HepG2 (cell line): ENCODE measurements around the gene SND1. TPM values are rescaled to one million over a fixed set of nuclear protein-coding genes. Genes with fewer than 3 reads are reported as not detected.
A peak's percentile ranks its signal among the peaks of the same experiment; 100 is the strongest.

Experiments
- ATAC-seq: fragments of 200-7000 bp; cut with Tn5 transposase; 3 replicates; pipeline ENCODE4 v1.9.1; 2020; ENCODE audit warnings: mild to moderate bottlenecking, moderate library complexity
- BruUV-seq: library from RNA; stranded (reverse); fragments of 400-500 nt; replicated peaks from 2 replicates; lab custom pipeline; 2021; lab: Mats Ljungman, UMichigan
- CTCF ChIA-PET: fragments of 300-600 bp; formaldehyde crosslinking; extraction: SDS; loops from one replicate; lab custom pipeline; 2021; ENCODE audit warnings: low total read pairs, inconsistent platforms, low intra/inter-chr PET ratio; lab: Yijun Ruan, JAX
- POLR2A ChIA-PET: fragments of 350-600 bp; sonication (Branson Sonifier 250); formaldehyde crosslinking; loops from one replicate; lab custom pipeline; 2020; ENCODE audit warnings: antibody characterized with exemption, inconsistent platforms; lab: Yijun Ruan, JAX
- DNase-seq: peaks from one replicate; pipeline ENCODE4 v3.0.0-alpha.2; 2015; ENCODE audit warnings: low spot score
- FAIRE-seq: peaks from 3 replicates; lab custom pipeline; 2011; peaks lifted over from hg19 to GRCh38; lab: Jason Lieb, UNC
- H2AFZ ChIP-seq: one replicate; pipeline ENCODE4 v1.6.1; 2011; ENCODE audit warnings: low read length, inconsistent platforms
- H3K27ac ChIP-seq: fragments of 300-600 bp; 3 replicates; pipeline ENCODE4 v1.8.0; 2011; ENCODE audit warnings: mixed run types, mild to moderate bottlenecking, mixed read lengths, low read length, inconsistent platforms; ENCODE audit not compliant: insufficient read depth; ENCODE audit errors: extremely low read length
- H3K27me3 ChIP-seq, 2 experiments: fragments of 200-600 bp in 1 of 2; 2 replicates in 1 of 2; 3 replicates in 1 of 2; pipeline versions ENCODE4 v1.6.0 to v1.8.0; 2011; ENCODE audit warnings: low read length in 2 of 2, mild to moderate bottlenecking in 2 of 2, moderate library complexity in 2 of 2, inconsistent platforms in 1 of 2; ENCODE audit not compliant: insufficient read depth in 2 of 2, control insufficient read depth in 1 of 2
- H3K36me3 ChIP-seq, 2 experiments: fragments of 200-600 bp in 1 of 2; replicated peaks in 1 of 2; 2 replicates in 1 of 2; 3 replicates in 1 of 2; pipeline versions ENCODE4 v1.5.1 to v1.8.0; 2011; ENCODE audit warnings: low read length in 2 of 2, inconsistent platforms in 1 of 2; ENCODE audit not compliant: insufficient read depth in 2 of 2, control insufficient read depth in 1 of 2
- H3K4me1 ChIP-seq: 2 replicates; pipeline ENCODE4 v1.5.1; 2012; ENCODE audit warnings: low read length, inconsistent platforms; ENCODE audit not compliant: insufficient read depth
- H3K4me2 ChIP-seq: 2 replicates; pipeline ENCODE4 v1.6.0; 2011; ENCODE audit warnings: low read depth, low read length, inconsistent platforms
- H3K4me3 ChIP-seq, 3 experiments: fragments of 200-600 bp in 1 of 3; sonication (generic), shearing (Covaris generic) in 1 of 3; replicated peaks in 1 of 3; 2 replicates each; pipeline ENCODE4 v1.5.1; 2011 to 2016; ENCODE audit warnings: low read length in 3 of 3, inconsistent platforms in 2 of 3, low read depth in 2 of 3, mild to moderate bottlenecking in 2 of 3, control low read depth in 1 of 3, mixed read lengths in 1 of 3; ENCODE audit not compliant: insufficient read depth in 1 of 3
- H3K79me2 ChIP-seq: one replicate; pipeline ENCODE4 v1.6.1; 2011; ENCODE audit warnings: low read length, inconsistent platforms; ENCODE audit not compliant: insufficient read depth
- H3K9ac ChIP-seq: 2 replicates; pipeline ENCODE4 v1.6.0; 2011; ENCODE audit warnings: mild to moderate bottlenecking, low read depth, low read length, inconsistent platforms; ENCODE audit not compliant: insufficient read depth
- H3K9me3 ChIP-seq: 2 replicates; pipeline ENCODE4 v1.5.1; 2012; ENCODE audit warnings: mild to moderate bottlenecking, low read length
- H4K20me1 ChIP-seq: 2 replicates; pipeline ENCODE4 v1.6.0; 2011; ENCODE audit warnings: inconsistent platforms, mild to moderate bottlenecking, low read length, moderate library complexity; ENCODE audit not compliant: insufficient read depth
- FOSL1 ChIP-seq: sonication (generic); formaldehyde crosslinking; IDR thresholded peaks from 2 replicates; pipeline ENCODE4 v1.9.0; 2021; ENCODE audit warnings: missing genetic modification reagents, borderline replicate concordance
- GLMP ChIP-seq: sonication (generic); formaldehyde crosslinking; IDR thresholded peaks from 2 replicates; pipeline ENCODE4 v1.9.0; 2021; ENCODE audit warnings: missing genetic modification reagents, mild to moderate bottlenecking, borderline replicate concordance
- HNRNPLL ChIP-seq: fragments of 200-400 bp; formaldehyde crosslinking; IDR thresholded peaks from 2 replicates; pipeline ENCODE4 v1.6.1; 2017; ENCODE audit warnings: mild to moderate bottlenecking, low read depth, low read length; ENCODE audit not compliant: poor library complexity, severe bottlenecking
- HOXD1 ChIP-seq: sonication (generic); formaldehyde crosslinking; IDR thresholded peaks from 2 replicates; pipeline ENCODE4 v1.5.0; 2020; ENCODE audit warnings: missing genetic modification reagents
- PHF21A ChIP-seq: sonication (generic); formaldehyde crosslinking; IDR thresholded peaks from 2 replicates; pipeline ENCODE4 v1.5.0; 2020; ENCODE audit warnings: mild to moderate bottlenecking, missing genetic modification reagents
- RBM22 ChIP-seq: fragments of 200-400 bp; formaldehyde crosslinking; optimal IDR thresholded peaks from 2 replicates; pipeline ENCODE3; 2017; ENCODE audit warnings: mild to moderate bottlenecking, low read length, moderate library complexity
- TEF ChIP-seq: sonication (generic); formaldehyde crosslinking; IDR thresholded peaks from 2 replicates; pipeline ENCODE4 v1.5.0; 2020; ENCODE audit warnings: missing genetic modification reagents
- ZNF205 ChIP-seq: IDR thresholded peaks from 2 replicates; pipeline ENCODE4 v1.6.1; 2018; ENCODE audit warnings: missing biosample characterization, missing genetic modification reagents
- ZNF878 ChIP-seq: sonication (generic); formaldehyde crosslinking; IDR thresholded peaks from 2 replicates; pipeline ENCODE4 v1.8.1; 2023; ENCODE audit warnings: mild to moderate bottlenecking, missing genetic modification reagents, moderate library complexity
- WGBS: methylation state at CpG from one replicate; pipeline ENCODE4 v1.1.6; 2017; ENCODE audit warnings: low lambda C conversion rate; 5-methylcytosine and 5-hydroxymethylcytosine counted together
- in situ Hi-C: cut with HindIII; loops from 2 replicates; pipeline ENCODE4 v1.10.0; 2017; ENCODE audit warnings: low pct_unique_long_range_greater_than_20kb; ENCODE audit not compliant: extremely low pct_ligation_motif_present
- intact Hi-C: fragments of 100-400 bp; cut with micrococcal nuclease; formaldehyde crosslinking; loops from one replicate; pipeline ENCODE4 v1.10.0; 2022; ENCODE audit not compliant: unreplicated experiment
- polyA plus RNA-seq, 8 experiments: library from polyadenylated mRNA; depleted of rRNA in 3 of 8; stranded (reverse) in 7 of 8; unstranded in 1 of 8; fragments of >200 nt; fragmentation: Illumina TruSeq in 4 of 8; extraction: Trizol in 4 of 8; gene quantifications; 2 replicates each; pipeline versions ENCODE4 v1.2.1 to v1.2.3, GENCODE V29; 2011 to 2016; ENCODE audit warnings: low read depth in 4 of 8, missing spikeins in 1 of 8, mixed read lengths in 1 of 8; ENCODE audit not compliant: insufficient read depth in 1 of 8
- total RNA-seq, 5 experiments: library from RNA; depleted of rRNA; stranded (reverse); fragments of >200 nt; fragmentation: Illumina TruSeq; extraction: Trizol; gene quantifications; 2 replicates each; pipeline ENCODE4 v1.2.3, GENCODE V29; 2016; ENCODE audit warnings: low read depth in 1 of 5

Gene SND1
- total and polyA plus RNA-seq, 2 of the 13 experiments (the other 11 are each of a cell fraction or from before 2014, with no cell fraction given), result 110 to 182 TPM

- no peak for FAIRE-seq
- Histone ChIP-seq H2AFZ (no peak overlapping the region), H3K27me3 (no peaks in the 10 kb centered on the region), H3K36me3 (peaks cover 16 to 72% of the 10 kb centered on the region in 2 experiments), H3K4me3 (no peak overlapping the region), H3K27ac (no peak overlapping the region), H4K20me1 (peaks cover 5% of the 10 kb centered on the region; the same call in 1 of the 2 replicates), H3K9me3 (no peaks in the 10 kb centered on the region), H3K4me1 (peaks cover 24% of the 10 kb centered on the region), H3K4me2 (no peak overlapping the region), H3K79me2 (peaks cover 10% of the 10 kb centered on the region), H3K9ac (no peak overlapping the region)
- intact Hi-C loops, result no loop called here
- 97% methylated on average over 7 of the region's 7 CpGs for WGBS
- DNase-seq, result no peak
- no peak for ATAC-seq
- BruUV-seq, result no TSS peak
- no peak for TF ChIP-seq ZNF878 (CRISPR knock-in tag)
- no peak for TF ChIP-seq ZNF205 (CRISPR knock-in tag)
- TF ChIP-seq RBM22, result peak; percentile 15
- in situ Hi-C loops, result no loop called here
- ChIA-PET CTCF (no interaction called here), POLR2A (no interaction called here)
Observed at GRCh38 chr7:127895360-127895759, 243.4 kb downstream of the SND1 start.

- Histone ChIP-seq H2AFZ (no peak overlapping the region), H3K36me3 (peaks cover 14 to 67% of the 10 kb centered on the region in 2 experiments), H4K20me1 (peaks cover under 1% of the 10 kb centered on the region; the same call in 1 of the 2 replicates), H3K4me3 (no peak overlapping the region), H3K4me2 (no peak overlapping the region), H3K9me3 (no peaks in the 10 kb centered on the region), H3K27ac (no peak overlapping the region), H3K27me3 (no peaks in the 10 kb centered on the region), H3K4me1 (peaks cover 24% of the 10 kb centered on the region), H3K9ac (no peak overlapping the region)
- DNase-seq (no peak), ATAC-seq (no peak), FAIRE-seq (no peak)
- BruUV-seq, result no TSS peak
- intact Hi-C loops (no loop called here), in situ Hi-C loops (no loop called here)
- ChIA-PET POLR2A (no interaction called here), CTCF (no interaction called here)
- TF ChIP-seq HOXD1 (CRISPR knock-in tag) (no peak), HNRNPLL (no peak), TEF (CRISPR knock-in tag) (no peak), FOSL1 (no peak), PHF21A (CRISPR knock-in tag) (no peak), GLMP (no peak)
- TF ChIP-seq, all 625 proteins: peak for 0
- H3K79me2 ChIP-seq, result peaks cover 10% of the 10 kb centered on the region
- 98% methylated on average over 4 of the region's 4 CpGs for WGBS
Observed at GRCh38 chr7:127895814-127896280, 243.9 kb downstream of the SND1 start.
